ENCODE data around the gene NPBWR2. TPM values are rescaled to one million over a fixed set of nuclear protein-coding genes. Genes with fewer than 3 reads are reported as not detected.

Gene NPBWR2
- total RNA-seq, 1 donor from 2014 or later = not detected

GRCh38 chr20:64057628-64058498, 49.5 kb downstream of the NPBWR2 start:
- Mint-ChIP-seq H3K4me1 (ENCODE audit: unreplicated experiment) (peaks cover 48% of the 10 kb centered on the region), H3K27me3 (ENCODE audit: unreplicated experiment) (no peaks in the 10 kb centered on the region), H3K36me3 (ENCODE audit: unreplicated experiment) (no peaks in the 10 kb centered on the region), H3K27ac (ENCODE audit: unreplicated experiment) (peak overlapping the region; percentile 40), H3K9me3 (ENCODE audit: unreplicated experiment) (no peaks in the 10 kb centered on the region), H3K4me3 (ENCODE audit: unreplicated experiment) (no peak overlapping the region)
- TF ChIP-seq CTCF (IDR thresholded peaks at IDR 0.05) = peak; percentile 90
- peak; percentile 90 for DNase-seq (ENCODE audit: extremely low spot score, unreplicated experiment)

DNA sequence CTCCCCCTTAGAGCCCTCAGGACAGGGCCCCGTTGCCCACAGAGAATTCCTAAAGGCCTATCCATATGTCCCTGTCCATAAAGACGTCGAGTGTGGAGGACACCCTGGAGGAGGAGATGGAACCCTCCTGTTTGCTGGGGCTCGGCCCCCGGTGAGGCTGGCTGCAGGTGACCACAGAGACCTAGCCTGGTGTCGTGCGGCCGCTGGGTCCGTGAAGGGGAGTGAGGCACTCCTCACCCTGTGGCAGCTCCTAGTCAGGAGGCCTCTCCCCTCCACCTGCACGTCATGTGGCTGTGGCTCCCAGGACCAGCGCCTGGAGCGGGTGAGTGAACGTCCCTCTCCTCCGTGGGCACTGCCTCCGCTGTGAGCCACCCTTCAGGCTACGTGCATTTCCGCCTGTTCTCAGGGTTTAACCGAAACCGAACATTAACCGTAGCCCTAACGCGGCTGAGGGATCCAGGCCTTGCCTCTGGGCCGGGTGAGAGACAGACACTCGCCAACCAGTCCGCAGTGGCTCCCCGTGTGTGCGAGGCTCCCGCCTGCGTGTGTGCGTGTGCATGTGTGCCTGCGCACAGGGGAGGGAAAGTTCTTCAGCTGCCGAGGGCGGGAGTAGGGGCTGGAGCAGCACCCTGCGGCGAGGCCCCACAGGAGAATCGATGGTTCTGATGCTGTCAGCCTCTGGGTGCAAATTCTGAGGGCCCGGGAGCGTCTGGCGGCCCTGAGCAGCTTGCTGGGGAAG, 50.3 kb downstream of the NPBWR2 start:
- H3K4me3 Mint-ChIP-seq (ENCODE audit: unreplicated experiment) = no peak overlapping the region
- TF ChIP-seq CTCF (IDR thresholded peaks at IDR 0.05) = no peak
- no peaks in the 10 kb centered on the region for H3K27me3 Mint-ChIP-seq (ENCODE audit: unreplicated experiment)
- no peak for DNase-seq (ENCODE audit: extremely low spot score, unreplicated experiment)
- no peaks in the 10 kb centered on the region for H3K9me3 Mint-ChIP-seq (ENCODE audit: unreplicated experiment)
- H3K4me1 Mint-ChIP-seq (ENCODE audit: unreplicated experiment) = peaks cover 48% of the 10 kb centered on the region
- H3K36me3 Mint-ChIP-seq (ENCODE audit: unreplicated experiment) = no peaks in the 10 kb centered on the region
- no peak overlapping the region for H3K27ac Mint-ChIP-seq (ENCODE audit: unreplicated experiment)

GRCh38 chr20:64056639-64056888, 50.8 kb downstream of the NPBWR2 start:
- DNase-seq (ENCODE audit: extremely low spot score, unreplicated experiment) = no peak
- Mint-ChIP-seq H3K4me1 (ENCODE audit: unreplicated experiment) (peaks cover 48% of the 10 kb centered on the region), H3K27ac (ENCODE audit: unreplicated experiment) (no peak overlapping the region), H3K9me3 (ENCODE audit: unreplicated experiment) (no peaks in the 10 kb centered on the region), H3K4me3 (ENCODE audit: unreplicated experiment) (no peak overlapping the region), H3K27me3 (ENCODE audit: unreplicated experiment) (no peaks in the 10 kb centered on the region), H3K36me3 (ENCODE audit: unreplicated experiment) (no peaks in the 10 kb centered on the region)
- TF ChIP-seq CTCF (IDR thresholded peaks at IDR 0.05) = no peak

DNA sequence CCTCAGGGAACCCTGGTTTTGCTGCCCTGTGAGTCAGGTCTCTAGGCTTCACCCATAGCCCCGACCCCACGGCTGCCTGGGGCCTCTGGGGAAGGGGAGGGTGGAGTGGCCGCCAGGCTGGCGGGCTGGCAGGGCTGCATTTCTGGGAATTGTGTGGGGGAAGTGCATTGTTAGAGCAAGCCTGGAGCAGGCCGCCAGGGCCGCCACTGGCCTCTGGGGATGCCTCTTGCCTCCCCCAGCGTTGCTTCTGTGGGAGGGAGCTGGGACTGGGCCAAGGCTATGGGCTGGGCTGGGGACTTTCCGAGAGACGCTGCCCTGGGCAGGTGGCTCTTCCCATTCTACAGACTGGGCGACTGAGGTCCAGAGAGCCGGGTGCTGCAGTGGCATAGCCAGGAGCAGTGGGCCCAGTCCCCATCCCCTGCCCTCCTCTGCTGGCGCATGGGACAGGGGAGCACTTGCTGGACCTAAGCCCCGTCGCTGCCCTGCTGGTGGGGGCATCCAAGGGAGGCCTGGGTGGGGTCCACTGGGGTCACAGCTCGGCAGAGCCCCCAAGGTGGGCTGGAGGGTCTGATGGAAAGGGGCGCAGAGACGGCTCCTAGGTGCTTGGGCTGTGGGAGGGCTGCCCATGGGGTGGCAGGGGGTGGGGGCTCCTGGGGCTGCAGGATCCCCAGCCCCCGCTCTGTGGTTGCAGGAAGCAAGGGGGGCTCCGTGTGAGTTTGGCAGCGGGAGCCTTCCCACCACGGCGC, 51.3 kb downstream of the NPBWR2 start:
- Mint-ChIP-seq H3K36me3 (ENCODE audit: unreplicated experiment) (no peaks in the 10 kb centered on the region), H3K9me3 (ENCODE audit: unreplicated experiment) (no peaks in the 10 kb centered on the region), H3K4me3 (ENCODE audit: unreplicated experiment) (no peak overlapping the region), H3K27ac (ENCODE audit: unreplicated experiment) (peak overlapping the region; percentile 64), H3K4me1 (ENCODE audit: unreplicated experiment) (peaks cover 48% of the 10 kb centered on the region), H3K27me3 (ENCODE audit: unreplicated experiment) (no peaks in the 10 kb centered on the region)
- TF ChIP-seq CTCF (IDR thresholded peaks at IDR 0.05) = no peak
- DNase-seq (ENCODE audit: extremely low spot score, unreplicated experiment) = no peak

All from osteocyte (in vitro differentiated cells).